GM23338 (cell line): Measurements from ENCODE around the gene AJM1.
A peak's percentile ranks its signal among the peaks of the same experiment; 100 is the strongest.

Source experiments
- EZH2 ChIP-seq: fragments of 200-600 bp; sonication (generic); IDR thresholded peaks from one replicate; pipeline ENCODE4 v1.8.0; 2017; ENCODE audit warnings: antibody characterized with exemption, mild to moderate bottlenecking, low read depth; ENCODE audit not compliant: unreplicated experiment
- EZH2phosphoT487 ChIP-seq: fragments of 200-600 bp; sonication (generic); IDR thresholded peaks from one replicate; pipeline ENCODE4 v1.8.1; 2018; ENCODE audit warnings: antibody characterized with exemption; ENCODE audit not compliant: unreplicated experiment
- POLR2AphosphoS5 ChIP-seq: IDR thresholded peaks from 2 replicates; pipeline ENCODE4 v1.6.1; 2016; ENCODE audit warnings: antibody characterized with exemption, low read depth
- STAT1 ChIP-seq: IDR thresholded peaks from one replicate; pipeline ENCODE4 v1.6.1; 2016; ENCODE audit warnings: antibody characterized with exemption; ENCODE audit not compliant: unreplicated experiment
- TF ChIP-seq, protein P1 (sequence below), 2 experiments: fragments of 200-600 bp in 1 of 2; sonication (generic) in 1 of 2; conservative IDR thresholded peaks; 2 replicates each; pipeline versions ENCODE4 v1.5.1 to v1.6.1; 2016 to 2017; ENCODE audit warnings: antibody characterized with exemption in 2 of 2, low read depth in 2 of 2, mild to moderate bottlenecking in 2 of 2, moderate library complexity in 1 of 2
- TF ChIP-seq, protein P2 (sequence below): IDR thresholded peaks from one replicate; pipeline ENCODE4 v1.6.1; 2018; ENCODE audit warnings: antibody characterized with exemption; ENCODE audit not compliant: unreplicated experiment

DNA sequence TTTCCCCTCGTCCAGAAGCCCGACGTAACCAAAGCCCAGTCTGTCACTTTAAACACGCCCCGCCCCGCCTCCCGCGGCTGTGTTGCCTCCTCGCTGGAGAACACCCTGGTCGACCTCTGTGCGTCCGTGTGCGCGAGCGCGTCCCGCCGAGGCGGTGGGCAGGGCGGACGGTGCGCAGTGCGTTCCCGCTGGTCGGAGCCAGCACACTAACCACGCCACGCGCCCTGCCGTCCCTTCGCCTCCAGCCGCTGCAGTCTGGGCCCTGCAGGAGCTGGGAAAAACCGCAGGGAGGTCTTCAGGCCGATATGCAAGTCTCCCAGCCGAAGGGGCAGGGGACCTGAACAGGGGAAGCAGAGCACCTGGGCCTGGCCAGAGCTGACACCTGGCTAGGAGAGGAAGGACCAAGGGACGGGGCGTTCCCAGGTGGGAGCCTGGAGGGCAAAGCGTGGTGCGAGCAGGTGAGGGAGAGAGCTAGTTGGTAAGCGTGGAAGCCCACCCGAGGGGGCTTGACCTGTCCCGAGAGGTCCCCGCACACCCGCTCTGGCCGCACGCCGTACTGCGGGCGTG is 5.6 kb downstream of the AJM1 start:
- TF ChIP-seq STAT1 (no peak), EZH2 (no peak), EZH2phosphoT487 (no peak), POLR2AphosphoS5 (peak; percentile 57; the same call in 1 of the 2 replicates)
- TF ChIP-seq, protein P1, sequence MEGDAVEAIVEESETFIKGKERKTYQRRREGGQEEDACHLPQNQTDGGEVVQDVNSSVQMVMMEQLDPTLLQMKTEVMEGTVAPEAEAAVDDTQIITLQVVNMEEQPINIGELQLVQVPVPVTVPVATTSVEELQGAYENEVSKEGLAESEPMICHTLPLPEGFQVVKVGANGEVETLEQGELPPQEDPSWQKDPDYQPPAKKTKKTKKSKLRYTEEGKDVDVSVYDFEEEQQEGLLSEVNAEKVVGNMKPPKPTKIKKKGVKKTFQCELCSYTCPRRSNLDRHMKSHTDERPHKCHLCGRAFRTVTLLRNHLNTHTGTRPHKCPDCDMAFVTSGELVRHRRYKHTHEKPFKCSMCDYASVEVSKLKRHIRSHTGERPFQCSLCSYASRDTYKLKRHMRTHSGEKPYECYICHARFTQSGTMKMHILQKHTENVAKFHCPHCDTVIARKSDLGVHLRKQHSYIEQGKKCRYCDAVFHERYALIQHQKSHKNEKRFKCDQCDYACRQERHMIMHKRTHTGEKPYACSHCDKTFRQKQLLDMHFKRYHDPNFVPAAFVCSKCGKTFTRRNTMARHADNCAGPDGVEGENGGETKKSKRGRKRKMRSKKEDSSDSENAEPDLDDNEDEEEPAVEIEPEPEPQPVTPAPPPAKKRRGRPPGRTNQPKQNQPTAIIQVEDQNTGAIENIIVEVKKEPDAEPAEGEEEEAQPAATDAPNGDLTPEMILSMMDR (conservative IDR thresholded peaks at IDR 0.05; ENCODE audit: low read depth in 2 of 2): no peak
- TF ChIP-seq, protein P2, sequence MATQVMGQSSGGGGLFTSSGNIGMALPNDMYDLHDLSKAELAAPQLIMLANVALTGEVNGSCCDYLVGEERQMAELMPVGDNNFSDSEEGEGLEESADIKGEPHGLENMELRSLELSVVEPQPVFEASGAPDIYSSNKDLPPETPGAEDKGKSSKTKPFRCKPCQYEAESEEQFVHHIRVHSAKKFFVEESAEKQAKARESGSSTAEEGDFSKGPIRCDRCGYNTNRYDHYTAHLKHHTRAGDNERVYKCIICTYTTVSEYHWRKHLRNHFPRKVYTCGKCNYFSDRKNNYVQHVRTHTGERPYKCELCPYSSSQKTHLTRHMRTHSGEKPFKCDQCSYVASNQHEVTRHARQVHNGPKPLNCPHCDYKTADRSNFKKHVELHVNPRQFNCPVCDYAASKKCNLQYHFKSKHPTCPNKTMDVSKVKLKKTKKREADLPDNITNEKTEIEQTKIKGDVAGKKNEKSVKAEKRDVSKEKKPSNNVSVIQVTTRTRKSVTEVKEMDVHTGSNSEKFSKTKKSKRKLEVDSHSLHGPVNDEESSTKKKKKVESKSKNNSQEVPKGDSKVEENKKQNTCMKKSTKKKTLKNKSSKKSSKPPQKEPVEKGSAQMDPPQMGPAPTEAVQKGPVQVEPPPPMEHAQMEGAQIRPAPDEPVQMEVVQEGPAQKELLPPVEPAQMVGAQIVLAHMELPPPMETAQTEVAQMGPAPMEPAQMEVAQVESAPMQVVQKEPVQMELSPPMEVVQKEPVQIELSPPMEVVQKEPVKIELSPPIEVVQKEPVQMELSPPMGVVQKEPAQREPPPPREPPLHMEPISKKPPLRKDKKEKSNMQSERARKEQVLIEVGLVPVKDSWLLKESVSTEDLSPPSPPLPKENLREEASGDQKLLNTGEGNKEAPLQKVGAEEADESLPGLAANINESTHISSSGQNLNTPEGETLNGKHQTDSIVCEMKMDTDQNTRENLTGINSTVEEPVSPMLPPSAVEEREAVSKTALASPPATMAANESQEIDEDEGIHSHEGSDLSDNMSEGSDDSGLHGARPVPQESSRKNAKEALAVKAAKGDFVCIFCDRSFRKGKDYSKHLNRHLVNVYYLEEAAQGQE: no peak
